ENCODE measurements around the gene ZNF598. TPM values are rescaled to one million over a fixed set of nuclear protein-coding genes. Genes with fewer than 3 reads are reported as not detected.

Gene ZNF598
- polyA plus RNA-seq, 4 donors, result 13.8 to 30.8 (median 26.6) TPM

- no peak for DNase-seq (ENCODE audit: low read depth in 4 of 4, low spot score in 2 of 4)
Measured at GRCh38 chr16:1979271-1980029, 30.2 kb downstream of the ZNF598 start.

DNA sequence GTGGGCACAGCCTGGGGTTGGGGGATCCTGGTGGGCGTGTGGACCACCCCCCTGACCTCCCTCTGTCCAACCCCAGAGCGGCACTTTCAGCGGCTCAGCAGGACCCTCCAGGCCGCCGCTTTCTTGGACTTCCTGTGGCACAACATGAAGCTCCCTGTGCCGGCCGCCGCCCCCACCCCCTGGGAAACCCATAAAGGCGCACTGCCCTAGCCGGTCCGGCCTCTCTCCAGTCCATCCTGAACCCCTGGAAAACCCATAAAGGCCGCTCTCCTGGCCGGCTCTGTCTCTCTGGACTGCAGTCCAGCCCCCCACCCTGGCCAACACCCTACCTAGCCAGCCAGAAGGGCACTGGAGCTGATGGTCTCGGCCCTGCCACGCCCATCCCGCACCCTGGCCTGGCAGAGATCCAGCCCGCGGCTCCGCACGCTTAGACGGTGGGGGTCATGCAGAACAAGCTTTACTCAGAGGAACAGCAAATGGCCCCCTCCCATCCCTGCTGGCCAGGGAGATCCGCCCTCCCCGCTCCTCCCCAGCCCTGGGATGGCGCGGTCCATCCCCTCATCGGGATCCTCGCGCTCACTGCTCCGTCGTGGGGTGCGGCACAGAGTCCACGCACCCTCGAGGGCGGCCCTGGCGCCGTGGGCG, 31.0 kb downstream of the ZNF598 start:
- no peak for DNase-seq (ENCODE audit: low read depth in 4 of 4, low spot score in 2 of 4)

DNA sequence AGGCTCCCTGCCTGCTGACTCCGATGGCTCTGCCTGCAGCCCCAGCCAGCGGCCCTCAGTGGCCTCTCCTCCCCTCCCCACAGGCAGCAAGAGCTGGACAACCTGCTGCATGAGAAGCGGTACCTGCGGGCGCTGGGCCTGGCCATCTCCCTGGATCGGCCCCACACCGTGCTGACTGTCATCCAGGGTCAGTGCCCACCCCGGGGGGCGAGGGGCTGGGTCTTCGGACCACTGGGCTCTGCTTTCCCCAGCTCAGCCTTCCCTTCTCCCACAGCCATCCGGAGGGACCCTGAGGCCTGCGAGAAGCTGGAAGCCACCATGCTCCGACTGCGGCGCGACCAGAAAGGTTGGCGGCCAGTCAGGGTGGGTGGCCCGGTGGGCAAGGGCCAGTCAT, 31.7 kb downstream of the ZNF598 start:
- DNase-seq (ENCODE audit: low read depth in 4 of 4, low spot score in 2 of 4), result no peak

DNA sequence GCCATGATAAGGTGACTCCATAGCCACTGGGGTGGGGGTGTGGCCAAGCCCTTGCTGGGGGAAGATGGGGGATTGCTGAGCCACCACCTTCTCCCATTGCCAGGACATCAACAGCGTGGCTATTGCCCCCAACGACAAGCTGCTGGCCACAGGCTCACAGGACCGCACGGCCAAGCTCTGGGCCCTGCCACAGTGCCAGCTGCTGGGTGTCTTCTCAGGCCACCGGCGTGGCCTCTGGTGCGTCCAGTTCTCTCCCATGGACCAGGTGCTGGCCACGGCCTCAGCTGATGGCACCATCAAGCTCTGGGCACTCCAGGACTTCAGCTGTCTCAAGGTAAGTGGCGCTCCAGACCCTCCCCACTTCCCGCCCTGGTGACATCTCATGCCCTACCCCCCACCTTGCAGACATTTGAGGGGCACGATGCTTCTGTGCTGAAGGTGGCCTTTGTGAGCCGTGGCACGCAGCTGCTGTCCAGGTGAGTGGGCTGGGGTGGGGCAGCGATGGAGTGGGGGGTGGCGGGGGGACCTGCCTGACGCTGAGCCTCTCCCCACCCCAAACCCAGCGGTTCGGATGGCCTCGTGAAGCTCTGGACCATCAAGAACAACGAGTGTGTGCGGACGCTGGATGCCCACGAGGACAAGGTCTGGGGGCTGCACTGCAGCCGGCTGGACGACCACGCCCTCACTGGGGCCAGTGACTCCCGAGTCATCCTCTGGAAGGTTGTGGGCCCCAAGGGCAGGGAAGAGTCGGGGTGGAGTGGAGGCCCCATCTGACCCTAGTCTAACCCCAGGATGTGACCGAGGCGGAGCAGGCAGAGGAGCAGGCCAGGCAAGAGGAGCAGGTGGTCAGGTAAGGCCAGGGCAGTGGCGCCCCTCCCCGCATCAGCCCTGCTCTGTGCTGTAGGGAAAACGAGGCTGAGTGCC, 32.4 kb downstream of the ZNF598 start:
- no peak for DNase-seq (ENCODE audit: low read depth in 4 of 4, low spot score in 2 of 4)

DNA sequence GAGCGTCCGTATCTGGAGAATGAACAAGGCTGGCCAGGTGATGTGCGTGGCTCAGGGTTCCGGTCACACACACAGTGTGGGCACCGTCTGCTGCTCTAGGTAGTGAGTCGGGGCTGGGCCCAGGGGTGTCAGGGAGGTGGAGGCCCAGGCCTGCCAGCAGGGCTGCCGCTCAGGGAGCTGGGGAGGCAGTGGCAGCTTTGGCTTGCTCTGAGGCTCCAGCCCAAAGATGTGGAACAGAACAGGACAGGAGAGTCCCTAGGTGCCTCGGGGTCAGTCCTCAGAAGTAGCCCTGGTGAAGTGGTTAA, 33.5 kb downstream of the ZNF598 start:
- no peak for DNase-seq (ENCODE audit: low read depth in 4 of 4, low spot score in 2 of 4)

DNA sequence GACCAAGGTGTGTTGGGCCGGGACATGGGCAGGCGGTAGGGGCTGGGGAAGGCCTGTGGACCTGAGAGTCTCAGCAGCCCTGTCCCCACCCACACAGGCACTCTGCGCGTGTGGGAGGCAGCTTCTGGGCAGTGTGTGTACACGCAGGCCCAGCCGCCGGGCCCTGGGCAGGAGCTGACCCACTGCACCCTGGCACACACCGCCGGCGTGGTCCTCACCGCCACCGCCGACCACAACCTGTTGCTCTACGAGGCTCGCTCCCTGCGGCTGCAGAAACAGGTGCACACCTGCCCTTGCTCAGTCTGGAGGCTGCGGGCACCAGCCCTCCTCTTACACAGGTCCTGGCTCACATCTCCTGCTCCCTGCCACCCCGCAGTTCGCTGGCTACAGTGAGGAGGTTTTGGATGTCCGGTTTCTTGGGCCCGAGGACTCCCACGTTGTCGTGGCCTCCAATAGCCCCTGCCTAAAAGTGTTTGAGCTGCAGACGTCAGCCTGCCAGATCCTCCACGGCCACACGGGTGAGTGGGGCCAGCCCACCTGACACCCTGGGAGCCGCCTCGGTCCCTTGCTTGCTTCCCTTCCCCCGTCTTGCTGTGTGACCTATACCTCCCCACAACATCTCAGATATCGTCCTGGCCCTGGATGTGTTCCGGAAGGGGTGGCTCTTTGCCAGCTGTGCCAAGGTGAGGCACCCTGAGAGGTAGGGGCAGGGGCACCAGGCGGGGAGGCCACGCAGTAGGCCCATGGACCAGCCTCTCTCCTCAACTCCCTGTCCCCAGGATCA, 34.0 kb downstream of the ZNF598 start:
- DNase-seq (ENCODE audit: low read depth in 4 of 4, low spot score in 2 of 4), result no peak

DNA sequence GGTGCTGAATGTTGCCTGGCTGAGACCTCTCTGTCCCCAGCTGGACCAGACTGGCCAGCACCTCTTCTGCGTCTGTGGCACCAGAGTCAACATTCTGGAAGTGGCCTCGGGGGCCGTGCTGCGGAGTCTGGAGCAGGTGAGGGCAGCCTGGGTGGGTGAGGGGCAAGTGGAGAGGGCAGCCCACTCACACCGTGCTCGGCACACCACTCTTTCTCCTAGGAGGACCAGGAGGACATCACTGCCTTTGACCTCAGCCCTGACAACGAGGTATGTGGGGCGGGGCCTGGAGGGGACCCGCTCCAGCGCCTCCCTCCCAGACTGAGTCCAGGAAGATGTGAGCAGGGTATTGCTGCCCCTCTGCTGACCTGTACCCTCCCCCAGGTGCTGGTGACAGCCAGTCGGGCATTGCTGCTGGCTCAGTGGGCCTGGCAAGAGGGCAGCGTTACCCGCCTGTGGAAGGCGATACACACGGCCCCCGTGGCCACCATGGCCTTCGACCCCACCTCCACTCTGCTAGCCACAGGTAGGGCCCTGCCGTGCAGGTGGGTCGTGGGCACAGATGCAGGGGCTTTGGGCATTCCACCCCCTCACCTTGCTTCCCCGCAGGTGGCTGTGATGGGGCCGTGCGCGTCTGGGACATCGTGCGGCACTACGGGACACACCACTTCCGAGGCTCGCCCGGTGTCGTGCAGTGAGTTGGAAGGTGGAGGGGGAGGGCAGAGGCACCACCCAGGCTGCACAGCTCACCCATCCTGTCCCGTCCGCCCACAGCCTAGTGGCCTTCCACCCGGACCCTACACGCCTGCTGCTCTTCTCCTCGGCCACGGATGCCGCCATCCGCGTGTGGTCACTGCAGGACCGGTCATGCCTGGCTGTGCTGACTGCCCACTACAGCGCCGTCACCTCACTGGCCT, 35.2 kb downstream of the ZNF598 start:
- DNase-seq (ENCODE audit: low read depth in 4 of 4, low spot score in 2 of 4), result no peak

DNA sequence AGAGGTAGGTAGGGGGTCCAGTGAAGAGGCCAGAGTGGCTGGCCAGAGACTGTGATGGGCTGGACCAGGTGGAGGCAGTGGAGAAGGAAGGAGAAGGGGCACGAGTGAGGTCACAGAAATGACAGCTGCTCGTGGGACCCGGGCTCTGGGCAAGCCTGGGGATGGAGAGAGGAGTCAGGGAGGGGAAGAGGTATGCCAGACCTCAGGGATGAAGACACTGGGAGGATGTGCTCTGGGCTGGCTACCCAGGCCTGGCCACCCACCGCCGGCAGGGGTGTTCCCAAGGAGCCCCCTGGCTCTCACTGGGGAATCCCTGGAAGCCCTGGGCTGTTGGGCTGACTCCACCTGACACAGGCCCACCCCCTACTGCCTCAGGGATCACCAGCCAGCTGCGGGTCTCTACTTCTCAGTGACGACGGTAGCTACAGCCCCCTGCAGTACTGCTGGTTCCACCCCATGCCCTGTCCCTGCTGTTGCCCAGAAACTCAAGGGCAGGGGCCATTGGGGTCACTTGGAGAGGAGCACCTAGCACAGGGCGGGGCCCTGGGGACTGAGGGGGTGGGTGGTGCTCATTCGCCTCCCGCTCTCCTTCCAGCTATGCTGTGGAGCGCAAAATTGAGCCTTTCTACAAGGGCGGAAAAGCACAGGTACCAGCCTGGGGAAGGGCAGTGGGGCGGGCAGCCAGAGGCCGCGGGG, 36.0 kb downstream of the ZNF598 start:
- DNase-seq (ENCODE audit: low read depth in 4 of 4, low spot score in 2 of 4), result no peak

- DNase-seq (ENCODE audit: low read depth in 4 of 4, low spot score in 2 of 4), result no peak
Measured at GRCh38 chr16:1972490-1972877, 37.1 kb downstream of the ZNF598 start.

DNA sequence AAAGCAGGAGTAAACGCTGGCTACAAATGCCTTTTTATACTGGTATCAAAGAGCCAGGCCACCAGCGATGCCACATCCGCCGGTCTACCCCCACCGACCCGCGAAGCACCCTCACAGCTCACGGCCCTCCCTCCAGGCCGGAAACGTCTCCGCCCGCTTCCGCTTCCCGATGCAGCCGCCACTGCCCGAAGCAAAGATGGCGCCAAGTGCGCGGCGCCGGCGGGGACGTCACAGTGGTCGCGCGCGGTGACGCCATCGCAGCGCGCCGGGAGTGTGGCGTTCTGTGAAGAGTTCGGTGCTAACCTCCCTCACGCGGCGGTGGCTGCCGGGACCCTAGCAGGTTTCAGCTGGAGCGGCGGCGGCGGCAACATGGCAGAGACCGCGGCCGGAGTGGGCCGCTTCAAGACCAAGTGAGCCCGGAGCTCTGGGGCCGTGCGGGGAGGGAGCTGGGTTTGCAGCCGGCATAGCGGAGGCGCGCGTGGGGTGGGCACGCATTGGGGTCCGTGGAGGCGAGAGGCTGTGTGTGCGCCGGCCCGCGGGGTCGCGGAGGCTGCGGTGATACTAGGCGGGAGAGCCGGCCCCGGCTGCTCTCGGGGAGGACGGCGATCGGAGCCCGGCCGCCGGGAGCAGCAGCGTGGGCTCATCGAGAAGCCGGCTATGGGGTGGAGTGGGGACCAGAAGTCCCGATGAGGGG, 37.7 kb downstream of the ZNF598 start, which contains the start of gene TBL3:
Gene TBL3 (plus strand): TSS at position 258 of the 694 bp plus-strand sequence. CDS start 112 bp downstream, at position 370.
- DNase-seq (ENCODE audit: low read depth in 4 of 4, low spot score in 2 of 4), result peak in 3 of 4 donors; percentile 85 to 88 (median 86)

GRCh38 chr16:1968146-1968953, 41.3 kb downstream of the ZNF598 start:
- no peak for DNase-seq (ENCODE audit: low read depth in 4 of 4, low spot score in 2 of 4)

DNA sequence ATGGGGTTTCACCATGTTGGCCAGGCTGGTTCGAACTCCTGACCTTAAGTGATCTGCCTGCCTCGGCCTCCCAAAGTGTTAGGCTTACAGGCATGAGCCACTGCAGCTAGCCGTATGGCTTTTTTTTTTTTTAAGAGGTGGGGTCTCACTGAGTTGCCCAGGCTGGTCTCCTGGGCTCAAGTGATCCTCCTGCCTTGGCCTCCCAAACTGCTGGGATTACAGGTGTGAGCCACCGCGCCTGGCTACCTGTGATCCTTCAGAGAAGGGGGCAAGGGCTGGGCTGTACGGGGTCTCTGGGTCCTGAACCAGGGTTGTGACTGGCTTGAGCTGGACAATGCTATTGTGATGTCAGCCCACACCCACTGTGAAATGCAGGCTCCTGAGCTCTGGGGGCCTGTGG, 43.2 kb downstream of the ZNF598 start, which contains the start of gene RNF151:
Gene RNF151 (plus strand): TSS at position 397 of the 400 bp plus-strand sequence. CDS start 26 bp downstream, outside the sequence.
- DNase-seq (ENCODE audit: low read depth in 4 of 4, low spot score in 2 of 4), result no peak

DNA sequence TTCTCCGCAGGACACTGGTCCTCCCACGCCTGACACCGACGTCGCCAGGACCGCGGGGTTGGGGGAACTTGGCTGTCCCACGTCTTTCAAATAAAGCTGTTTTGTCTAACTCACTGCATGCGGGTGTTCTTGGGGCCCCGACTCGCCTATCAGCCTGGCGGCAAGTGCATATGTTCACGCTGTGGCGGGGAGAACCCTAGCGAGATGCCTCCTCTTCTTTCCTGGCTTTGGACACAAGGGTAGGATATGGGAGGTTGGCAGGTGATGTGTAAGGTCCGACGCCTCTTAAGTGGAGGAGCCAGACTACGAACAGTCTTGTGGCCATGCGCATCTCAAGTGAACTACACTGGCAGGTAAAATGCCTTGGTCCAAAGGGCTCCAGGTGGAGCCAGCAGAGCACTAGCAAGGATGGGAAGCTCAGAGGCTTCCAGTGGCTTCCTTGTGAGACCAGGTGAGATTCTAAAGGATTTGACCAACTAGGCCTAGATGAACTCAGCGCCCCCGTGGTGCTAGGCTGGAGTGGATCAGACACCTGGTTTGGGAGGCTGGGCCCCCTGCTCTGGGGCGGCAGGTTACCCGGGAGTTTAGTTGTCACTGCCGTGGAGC, 44.1 kb downstream of the ZNF598 start:
- DNase-seq (ENCODE audit: low read depth in 4 of 4, low spot score in 2 of 4), result no peak

DNA sequence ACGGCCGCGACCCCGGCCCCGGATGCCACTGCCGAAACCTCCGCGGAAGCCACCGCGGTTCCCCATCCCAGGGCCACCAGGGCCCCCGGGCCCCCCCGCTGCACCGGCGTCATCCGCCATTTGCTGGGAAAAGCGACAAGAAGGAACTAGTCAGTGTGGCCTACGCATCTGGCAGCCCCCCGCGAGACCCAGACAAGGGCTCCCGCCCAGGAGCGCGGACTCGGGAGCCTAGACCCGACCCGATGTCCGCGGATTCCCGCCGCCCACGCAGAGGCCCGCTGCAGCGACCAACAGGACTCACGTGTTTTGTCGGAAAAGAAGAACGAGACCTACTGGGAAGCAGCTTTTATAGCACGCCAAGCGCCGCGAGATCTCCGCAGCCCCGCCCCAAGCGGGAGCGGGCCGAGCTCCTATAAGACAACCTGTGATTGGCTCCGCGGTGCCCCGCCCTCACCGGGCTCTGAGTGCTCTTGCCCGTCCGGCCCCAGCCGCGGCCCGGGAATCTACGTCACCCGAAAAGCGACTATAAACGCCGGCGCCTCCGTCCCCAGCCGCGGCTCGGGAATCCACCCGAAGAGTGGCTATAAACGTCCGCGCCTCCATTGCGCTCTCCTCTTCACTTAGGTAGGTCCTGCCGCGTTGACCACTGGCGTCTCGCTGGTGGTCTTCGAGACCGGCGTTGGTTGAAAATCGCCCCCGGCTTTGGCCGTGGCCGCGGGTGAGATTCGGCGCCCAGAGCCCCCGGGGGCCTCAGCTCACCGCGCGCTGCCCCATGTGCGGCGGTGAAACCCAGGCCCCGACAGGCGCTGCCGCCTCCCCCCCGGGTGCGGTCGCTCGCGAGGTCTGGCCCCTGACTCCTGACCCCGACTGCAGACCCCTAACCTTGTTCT, 44.9 kb downstream of the ZNF598 start, which contains the start of gene RPS2:
Gene RPS2 (minus strand): TSS at position 321 of the 890 bp plus-strand sequence. CDS start 201 bp downstream, at position 120.
- peak; percentile 95 to 98 (median 96) for DNase-seq (ENCODE audit: low read depth in 4 of 4, low spot score in 2 of 4)

DNA sequence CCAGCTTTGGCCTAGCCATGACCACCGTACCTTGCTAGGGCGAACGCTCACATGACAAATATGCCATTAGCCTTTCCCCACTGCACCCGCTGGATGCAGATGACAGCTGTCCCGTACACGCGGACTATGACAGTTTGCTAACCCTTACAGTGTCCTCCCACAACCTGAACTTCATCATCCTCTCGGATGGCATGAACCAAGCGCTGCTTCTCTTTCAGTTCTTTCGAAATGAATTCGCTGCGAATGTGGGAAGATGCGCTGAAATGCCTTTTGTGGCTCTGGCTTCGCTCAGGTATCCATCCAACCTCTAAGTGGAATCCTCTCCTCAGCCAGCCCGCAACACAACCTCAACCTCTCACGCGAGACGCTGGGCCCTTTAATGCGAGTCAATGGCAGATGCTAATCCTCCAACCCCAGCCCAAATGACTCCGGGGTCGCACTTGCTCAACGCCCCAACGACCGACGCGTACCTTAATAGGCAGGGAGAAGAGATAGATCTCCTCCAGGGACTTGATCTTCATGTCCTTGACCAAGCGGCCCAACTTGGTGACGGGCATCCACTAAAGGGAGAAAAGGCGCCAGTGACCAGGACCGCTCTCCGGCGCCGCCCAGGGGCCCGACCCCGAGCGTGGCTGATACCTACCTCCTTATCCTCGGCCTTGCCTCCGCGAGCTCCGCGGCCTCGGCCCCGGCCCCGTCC, 45.7 kb downstream of the ZNF598 start:
- DNase-seq (ENCODE audit: low read depth in 4 of 4, low spot score in 2 of 4), result no peak
